Subcutaneous abdominal adipose tissue (tissue), 5 donors: ENCODE results near the gene PLAAT2.

Source experiments
- H3K27ac ChIP-seq: one replicate; pipeline ENCODE4 v1.7.0; 2013; ENCODE audit warnings: low read depth, mild to moderate bottlenecking, inconsistent platforms, low read length, moderate library complexity
- H3K27me3 ChIP-seq, 5 donors: one replicate each; pipeline ENCODE4 v1.7.0; 2013; ENCODE audit warnings: low read length in 5 of 5, inconsistent platforms in 1 of 5; ENCODE audit not compliant: control insufficient read depth in 5 of 5, insufficient read depth in 4 of 5
- H3K36me3 ChIP-seq, 5 donors: one replicate each; pipeline ENCODE4 v1.7.0; 2013; ENCODE audit warnings: low read length in 5 of 5; ENCODE audit not compliant: control insufficient read depth in 5 of 5, insufficient read depth in 5 of 5
- H3K4me1 ChIP-seq, 5 donors: one replicate each; pipeline ENCODE4 v1.7.0; 2013; ENCODE audit warnings: low read length in 5 of 5, mild to moderate bottlenecking in 3 of 5, moderate library complexity in 1 of 5; ENCODE audit not compliant: control insufficient read depth in 5 of 5, insufficient read depth in 5 of 5
- H3K4me3 ChIP-seq, 5 donors: one replicate each; pipeline ENCODE4 v1.7.0; 2013; ENCODE audit warnings: low read length in 5 of 5, low read depth in 1 of 5
- H3K9ac ChIP-seq, 5 donors: one replicate each; pipeline ENCODE4 v1.7.0; 2013; ENCODE audit warnings: low read length in 5 of 5, mild to moderate bottlenecking in 4 of 5, moderate library complexity in 3 of 5
- H3K9me3 ChIP-seq, 5 donors: one replicate each; pipeline ENCODE4 v1.7.0; 2013; ENCODE audit warnings: low read length in 5 of 5; ENCODE audit not compliant: control insufficient read depth in 5 of 5
- donor health status: healthy.
- donor health status: healthy.
- donor health status: healthy.
- donor health status: healthy.
- donor health status: healthy.

The PLAAT2 gene

GRCh38 chr11:63563201-63564055 is at the start of gene PLAAT2:
TSS of gene PLAAT2 (minus strand) at chr11:63563379. CDS start at chr11:63563324, 55 bp downstream.
- Histone ChIP-seq H3K9ac (no peak within 1 kb of the TSS), H3K9me3 (no peaks in the 10 kb centered on the region), H3K27ac (no peak within 1 kb of the TSS), H3K36me3 (no peaks in the 10 kb centered on the region), H3K4me1 (peaks cover 0 to 37% (median 27%) of the 10 kb centered on the region in 5 donors), H3K4me3 (no peak within 1 kb of the TSS), H3K27me3 (no peaks in the 10 kb centered on the region)

- peak overlapping the region; percentile 71 to 88 (median 86) for H3K4me3 ChIP-seq
Observed at GRCh38 chr11:63612181-63612580, 49.0 kb upstream of the PLAAT2 start.

GRCh38 chr11:63611395-63611747 is 48.2 kb upstream of the PLAAT2 start:
- H3K27ac ChIP-seq: peak overlapping the region; percentile 98
- H3K4me1 ChIP-seq: peaks cover 18 to 58% (median 55%) of the 10 kb centered on the region in 5 donors
- peak overlapping the region; percentile 28 to 87 (median 65) for H3K4me3 ChIP-seq
- H3K27me3 ChIP-seq: no peaks in the 10 kb centered on the region
- no peaks in the 10 kb centered on the region for H3K9me3 ChIP-seq
- H3K36me3 ChIP-seq: peaks cover 0 to 7% (median 6%) of the 10 kb centered on the region in 5 donors
- H3K9ac ChIP-seq: peak overlapping the region in 3 of 5 donors; percentile 35 to 61 (median 47)

More at GRCh38 chr11:63612181-63612580, 49.0 kb upstream of the PLAAT2 start:
- H3K4me1 ChIP-seq: peaks cover 18 to 52% (median 50%) of the 10 kb centered on the region in 5 donors
- no peaks in the 10 kb centered on the region for H3K36me3 ChIP-seq
- no peaks in the 10 kb centered on the region for H3K27me3 ChIP-seq
- H3K9me3 ChIP-seq: no peaks in the 10 kb centered on the region
- H3K27ac ChIP-seq: peak overlapping the region; percentile 98
- peak overlapping the region; percentile 80 to 95 (median 87) for H3K9ac ChIP-seq

- peak overlapping the region; percentile 28 to 87 (median 65) for H3K4me3 ChIP-seq
- H3K27ac ChIP-seq: peak overlapping the region; percentile 98
- H3K36me3 ChIP-seq: peaks cover 0 to 10% (median 8%) of the 10 kb centered on the region in 5 donors
Observed at GRCh38 chr11:63610604-63611394, 47.6 kb upstream of the PLAAT2 start.

GRCh38 chr11:63609971-63610580 is 46.9 kb upstream of the PLAAT2 start:
- no peaks in the 10 kb centered on the region for H3K27me3 ChIP-seq
- peak overlapping the region; percentile 8 to 87 (median 40) for H3K4me3 ChIP-seq
- peaks cover 18 to 64% (median 58%) of the 10 kb centered on the region in 5 donors for H3K4me1 ChIP-seq
- H3K9ac ChIP-seq: peak overlapping the region; percentile 48 to 91 (median 79)
- peak overlapping the region; percentile 98 for H3K27ac ChIP-seq
- no peaks in the 10 kb centered on the region for H3K9me3 ChIP-seq
- peaks cover 0 to 10% (median 9%) of the 10 kb centered on the region in 5 donors for H3K36me3 ChIP-seq

More at GRCh38 chr11:63610604-63611394, 47.6 kb upstream of the PLAAT2 start:
- peaks cover 18 to 64% (median 58%) of the 10 kb centered on the region in 5 donors for H3K4me1 ChIP-seq
- no peaks in the 10 kb centered on the region for H3K9me3 ChIP-seq
- peak overlapping the region; percentile 35 to 89 (median 48) for H3K9ac ChIP-seq
- no peaks in the 10 kb centered on the region for H3K27me3 ChIP-seq

GRCh38 chr11:63609536-63609935 is 46.4 kb upstream of the PLAAT2 start:
- Histone ChIP-seq H3K27me3 (no peaks in the 10 kb centered on the region), H3K27ac (peak overlapping the region; percentile 98), H3K4me3 (peak overlapping the region; percentile 15 to 87 (median 48)), H3K9me3 (no peaks in the 10 kb centered on the region), H3K9ac (peak overlapping the region; percentile 33 to 97 (median 79)), H3K4me1 (peaks cover 18 to 69% (median 58%) of the 10 kb centered on the region in 5 donors), H3K36me3 (peaks cover 0 to 10% (median 9%) of the 10 kb centered on the region in 5 donors)

GRCh38 chr11:63608353-63609345 is 45.5 kb upstream of the PLAAT2 start:
- Histone ChIP-seq H3K27ac (peak overlapping the region; percentile 98), H3K4me3 (peak overlapping the region; percentile 9 to 53 (median 33)), H3K36me3 (peaks cover 0 to 10% (median 9%) of the 10 kb centered on the region in 5 donors), H3K27me3 (no peaks in the 10 kb centered on the region), H3K4me1 (peaks cover 18 to 75% (median 58%) of the 10 kb centered on the region in 5 donors), H3K9me3 (no peaks in the 10 kb centered on the region), H3K9ac (peak overlapping the region; percentile 33 to 97 (median 79))

- Histone ChIP-seq H3K4me3 (no peak overlapping the region), H3K27ac (peak overlapping the region; percentile 89), H3K9ac (no peak overlapping the region), H3K4me1 (peaks cover 6 to 76% (median 45%) of the 10 kb centered on the region in 5 donors), H3K9me3 (no peaks in the 10 kb centered on the region), H3K27me3 (no peaks in the 10 kb centered on the region), H3K36me3 (peaks cover 0 to 16% (median 10%) of the 10 kb centered on the region in 5 donors)
Observed at GRCh38 chr11:63603180-63603518, 40.0 kb upstream of the PLAAT2 start.
